GM21526 (cell line): ENCODE measurements around the gene SPPL2B.

Experiments
- ATAC-seq: cut with Tn5 transposase; IDR thresholded peaks from one replicate; pipeline ENCODE4 v1.9.1; 2021; ENCODE audit warnings: moderate library complexity; ENCODE audit not compliant: unreplicated experiment, low FRiP score

SPPL2B gene

GRCh38 chr19:2296141-2296540 lies 32.3 kb upstream of the SPPL2B start:
- ATAC-seq: no peak

GRCh38 chr19:2300533-2300932 lies 28.0 kb upstream of the SPPL2B start:
- ATAC-seq: no peak

DNA sequence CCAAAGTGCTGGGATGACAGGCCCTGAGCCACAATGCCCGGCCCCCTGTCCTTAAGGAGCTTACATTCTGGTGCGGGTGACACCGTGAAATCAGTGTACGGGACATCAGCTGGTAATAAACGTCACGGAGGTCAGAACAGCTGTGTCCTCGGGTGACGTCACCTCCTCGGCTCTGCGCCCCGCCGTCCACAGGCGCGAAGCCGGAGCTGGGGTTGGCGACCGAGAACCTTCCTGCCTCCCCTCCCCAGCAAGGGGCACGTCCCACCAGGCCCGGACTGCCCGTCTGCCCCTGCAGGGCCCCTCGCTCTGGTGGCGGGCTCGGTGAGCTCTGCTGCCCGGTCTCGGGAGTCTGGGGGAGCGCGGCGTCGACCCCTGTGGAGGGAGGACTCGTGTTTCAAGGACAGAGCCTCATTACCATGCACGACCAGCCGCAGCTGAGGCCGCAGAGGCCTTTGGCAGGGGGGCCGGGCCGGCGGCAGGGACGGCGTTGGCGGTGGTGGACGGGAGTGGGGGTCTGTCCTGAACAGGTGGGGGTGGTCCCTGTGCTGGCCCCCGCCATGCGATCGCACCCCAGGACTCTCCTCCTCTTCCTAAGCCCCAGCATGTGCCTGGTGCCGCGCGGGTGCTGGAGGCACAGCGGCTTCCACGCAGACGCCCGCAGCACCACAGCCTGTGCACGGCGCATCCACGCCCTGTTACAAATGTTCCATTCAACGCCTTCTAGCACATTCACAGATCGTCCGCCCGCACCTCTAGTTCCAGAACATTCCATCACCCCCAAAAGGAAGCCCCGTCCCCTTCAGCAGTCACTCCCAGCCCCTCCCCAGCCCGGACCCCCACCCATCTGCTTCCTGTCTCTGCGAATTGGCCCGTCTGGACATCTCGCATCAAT lies 25.9 kb upstream of the SPPL2B start:
- ATAC-seq: no peak

DNA sequence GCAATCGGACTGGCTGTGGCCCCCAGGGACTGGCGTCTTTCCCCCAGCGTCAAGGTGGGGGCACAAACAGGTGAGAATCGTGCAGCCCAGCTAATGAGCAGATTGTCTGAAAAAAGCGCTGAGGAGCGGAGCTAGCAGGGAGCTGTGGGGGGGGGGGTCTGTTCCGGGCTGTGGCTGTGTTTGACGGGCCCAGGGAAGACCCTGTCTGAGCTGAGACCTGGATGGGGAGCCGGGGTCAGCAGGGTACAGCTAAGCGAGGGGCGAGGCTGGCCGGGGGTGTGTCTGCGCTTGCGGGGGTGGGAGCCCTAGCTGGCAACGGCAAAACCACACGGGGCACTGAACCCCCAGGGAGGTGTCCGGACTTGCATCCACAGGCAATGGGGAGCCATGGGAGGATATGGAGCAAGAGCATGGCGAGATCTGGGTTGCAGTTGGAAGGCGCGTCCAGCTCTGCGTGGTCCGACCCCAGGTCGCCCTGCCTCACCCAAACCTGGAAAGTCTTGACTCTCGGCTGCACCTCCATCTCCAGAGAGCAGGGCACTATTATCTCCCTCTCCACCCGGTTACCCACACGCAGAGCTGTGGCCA lies 25.2 kb upstream of the SPPL2B start:
- no peak for ATAC-seq

DNA sequence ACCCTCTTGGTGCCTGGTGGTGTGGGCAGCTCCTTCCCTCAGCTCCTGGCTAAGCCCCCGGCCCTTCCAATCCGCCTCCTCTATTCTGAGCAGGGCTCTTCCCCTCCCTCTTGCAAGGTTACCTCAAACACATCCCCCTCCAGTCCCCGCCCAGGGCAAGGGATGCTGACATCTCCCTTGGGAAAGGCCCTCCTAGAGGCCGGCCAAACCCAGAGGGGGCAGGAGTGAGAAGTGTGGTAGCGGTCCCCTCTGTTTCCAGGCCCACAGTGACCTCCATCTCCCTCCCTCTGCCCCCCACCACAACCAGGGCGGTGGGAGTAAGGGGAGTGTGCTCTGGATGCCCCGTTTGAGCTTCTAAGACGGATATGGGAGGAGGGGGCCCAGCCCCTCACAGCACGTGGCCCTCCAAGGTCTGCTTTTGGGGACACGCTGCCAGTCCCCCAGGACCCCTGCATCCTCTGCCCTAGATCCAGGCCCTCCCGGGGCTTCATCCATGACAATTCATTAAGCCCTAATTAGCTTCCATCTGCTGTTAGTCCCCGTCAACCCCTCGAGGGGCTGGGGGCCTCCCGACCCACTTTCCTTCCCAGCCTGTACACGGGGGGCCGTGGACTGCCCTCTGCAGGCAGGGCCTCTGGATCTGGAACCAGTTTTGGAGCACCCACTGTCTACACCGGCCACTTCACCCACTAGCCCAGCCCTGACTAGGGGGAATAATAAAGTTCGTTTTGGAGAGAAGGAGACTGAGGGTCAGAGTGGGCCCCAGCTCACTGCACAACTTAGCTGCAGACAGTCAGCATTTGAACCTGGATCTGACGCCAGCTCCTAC lies 22.8 kb upstream of the SPPL2B start:
- no peak for ATAC-seq

- no peak for ATAC-seq
These were observed 22.1 kb upstream of the SPPL2B start for GRCh38 chr19:2306281-2306806.

GRCh38 chr19:2306971-2307370 lies 21.5 kb upstream of the SPPL2B start:
- ATAC-seq: no peak

DNA sequence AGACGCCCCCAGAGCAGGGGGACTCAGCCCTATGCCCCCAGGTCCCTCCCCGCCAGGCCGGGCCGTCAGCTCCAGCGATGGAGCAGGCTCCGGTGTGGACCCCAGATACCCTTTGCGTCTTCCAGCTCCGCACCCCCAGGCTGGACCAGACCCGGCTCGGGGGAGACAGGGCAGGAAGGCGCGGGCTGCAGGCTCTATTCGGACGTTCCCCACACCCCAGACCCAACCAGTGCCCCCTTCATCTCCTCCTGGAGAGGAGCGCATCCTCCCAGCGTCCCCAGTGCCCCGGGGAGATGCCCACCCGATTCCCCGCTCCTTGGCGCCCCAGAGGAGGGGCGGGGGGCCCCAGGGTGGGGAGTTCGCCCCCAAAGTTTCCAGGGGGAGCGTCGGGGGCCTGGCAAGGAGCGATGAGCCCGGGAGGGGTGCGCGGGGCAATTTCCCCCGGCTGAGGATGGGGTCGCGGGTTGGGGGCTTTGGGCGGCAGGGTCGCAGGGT lies 20.9 kb upstream of the SPPL2B start:
- ATAC-seq: no peak

DNA sequence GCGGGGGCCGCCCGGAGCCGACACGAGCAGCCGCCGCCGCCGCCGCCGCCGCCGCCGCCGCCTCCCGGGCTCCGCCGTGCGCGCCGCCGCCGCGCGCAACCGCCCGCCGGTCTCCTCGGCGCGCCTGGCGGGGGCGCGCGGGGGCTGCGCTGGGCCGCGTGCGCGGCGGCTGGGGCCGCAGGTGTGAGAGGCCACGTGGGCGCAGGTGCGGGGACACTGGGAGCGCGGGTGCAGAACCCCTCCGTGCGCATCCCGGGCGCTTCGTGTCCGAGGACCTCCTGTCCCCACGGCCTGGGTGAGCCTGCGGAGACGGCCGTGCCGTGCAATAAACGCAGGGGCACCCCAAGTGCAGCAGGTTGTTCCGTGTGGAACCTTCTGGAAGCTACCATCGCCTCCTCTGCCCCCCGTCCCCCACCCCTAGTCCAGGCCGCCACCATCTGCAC lies 20.3 kb upstream of the SPPL2B start, which contains the start of gene LINGO3:
TSS of gene LINGO3 (minus strand) at position 41 of the 443 bp plus-strand sequence. CDS start 16,378 bp downstream, outside the sequence.
- ATAC-seq: no peak

DNA sequence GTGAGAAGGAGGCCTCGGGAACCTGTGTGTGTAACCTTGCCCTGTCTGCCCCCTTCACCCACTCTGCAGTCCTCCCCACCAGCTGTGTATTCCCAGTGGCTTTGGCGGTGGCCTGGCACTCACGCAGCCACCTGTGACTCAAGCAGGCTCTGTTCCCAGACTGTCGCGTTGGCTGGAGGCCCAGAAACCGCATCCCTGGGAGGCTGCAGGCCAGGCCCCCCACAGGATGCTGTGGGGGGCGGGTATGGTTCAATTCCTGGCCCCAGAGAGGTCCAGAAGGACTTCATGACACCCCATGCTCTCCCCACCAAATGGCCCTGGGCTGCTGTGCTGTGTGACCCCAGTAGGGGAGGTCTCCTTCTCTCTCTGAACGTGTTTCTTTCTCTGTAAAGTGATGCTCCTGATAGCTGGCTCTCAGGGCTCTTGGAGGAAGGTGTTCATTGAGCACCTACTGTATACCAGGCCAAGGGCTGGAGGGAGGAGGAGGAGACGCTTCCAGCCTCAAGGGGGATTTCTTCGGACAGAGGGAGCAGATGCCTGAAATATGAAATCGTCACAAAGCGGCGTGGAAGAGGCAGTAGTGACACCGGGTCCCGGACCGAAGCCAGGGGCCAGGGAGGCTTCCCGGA lies 18.6 kb upstream of the SPPL2B start:
- ATAC-seq: no peak

DNA sequence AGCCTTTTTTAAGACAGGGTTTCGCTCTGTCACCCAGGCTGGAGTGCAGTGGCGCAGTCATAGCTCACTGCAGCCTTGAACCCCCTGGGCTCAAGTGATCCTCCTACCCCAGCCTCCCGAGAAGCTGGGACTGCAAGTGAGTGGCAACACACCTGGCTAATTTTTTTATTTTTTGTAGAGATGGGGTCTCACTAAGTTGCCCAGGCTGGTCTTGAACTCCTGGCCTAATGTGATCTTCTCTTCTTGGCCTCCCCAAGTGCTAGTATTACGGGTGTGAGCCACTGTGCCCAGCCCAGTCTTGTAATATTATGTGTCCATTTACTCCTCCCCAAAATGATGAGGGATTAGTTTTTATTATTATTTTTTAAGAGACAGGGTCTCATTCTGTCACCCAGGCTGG lies 17.4 kb upstream of the SPPL2B start:
- ATAC-seq: no peak

DNA sequence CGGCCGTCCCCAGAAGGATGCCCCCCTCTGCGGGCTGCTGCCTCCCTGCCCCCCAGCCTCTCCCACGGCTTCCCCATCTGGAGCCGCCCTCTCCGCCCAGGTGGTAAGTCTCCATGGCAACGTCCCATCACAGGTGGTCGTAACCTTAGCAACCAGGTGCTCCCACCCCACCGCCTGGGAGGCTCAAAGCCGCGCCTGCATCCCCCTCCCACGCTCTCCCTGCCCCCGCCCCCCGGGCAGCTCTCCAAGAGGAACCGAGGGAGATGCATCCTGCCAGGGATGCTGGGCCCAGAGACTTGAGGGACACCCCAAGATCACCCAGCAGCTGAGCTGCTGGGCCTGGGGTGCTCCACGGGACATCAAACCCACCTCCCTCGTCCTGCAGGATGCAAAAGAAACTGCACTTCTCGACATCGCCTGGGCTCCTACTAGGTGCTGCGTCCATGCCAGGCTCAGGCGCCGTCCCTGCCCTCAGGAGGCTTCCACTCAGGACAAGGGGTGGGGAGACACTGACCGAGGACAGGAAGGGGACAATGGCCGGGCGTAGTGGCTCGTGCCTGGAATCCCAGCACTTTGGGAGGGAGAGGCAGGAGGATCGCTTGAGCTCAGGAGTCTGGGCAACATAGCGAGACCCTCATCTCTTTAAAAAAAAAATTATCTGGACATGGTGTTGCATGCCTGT lies 15.5 kb upstream of the SPPL2B start:
- no peak for ATAC-seq

- ATAC-seq: no peak
These were observed 13.2 kb upstream of the SPPL2B start for GRCh38 chr19:2315121-2315817.

DNA sequence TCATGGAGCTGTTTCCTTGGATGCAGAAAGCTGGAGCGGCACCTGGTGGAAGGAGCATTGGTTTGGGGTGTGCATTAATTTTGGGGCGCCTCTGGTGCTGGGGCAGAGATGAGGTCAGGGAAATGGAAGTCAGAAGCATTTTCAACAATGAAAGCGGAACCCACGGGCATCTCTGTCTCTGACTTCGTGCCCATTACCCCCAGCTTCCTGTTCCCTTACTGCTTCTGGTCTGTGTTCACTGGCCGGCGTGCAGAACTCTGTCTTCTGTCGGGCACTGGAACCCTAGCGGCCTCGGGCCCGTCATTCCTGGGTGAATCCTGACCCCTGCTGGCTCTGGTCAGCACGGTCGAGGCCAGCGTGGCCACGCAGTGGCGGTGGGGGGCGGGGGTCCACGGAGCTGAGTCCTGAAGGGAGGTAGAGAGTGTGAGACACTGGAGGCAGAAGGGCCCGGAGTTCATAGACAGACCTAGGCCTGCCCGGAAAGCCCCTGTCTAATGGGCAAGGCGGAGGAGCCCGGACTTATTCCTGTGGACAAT lies 12.6 kb upstream of the SPPL2B start:
- ATAC-seq: no peak

- ATAC-seq: no peak
These were observed 11.2 kb upstream of the SPPL2B start for GRCh38 chr19:2317300-2317699.

DNA sequence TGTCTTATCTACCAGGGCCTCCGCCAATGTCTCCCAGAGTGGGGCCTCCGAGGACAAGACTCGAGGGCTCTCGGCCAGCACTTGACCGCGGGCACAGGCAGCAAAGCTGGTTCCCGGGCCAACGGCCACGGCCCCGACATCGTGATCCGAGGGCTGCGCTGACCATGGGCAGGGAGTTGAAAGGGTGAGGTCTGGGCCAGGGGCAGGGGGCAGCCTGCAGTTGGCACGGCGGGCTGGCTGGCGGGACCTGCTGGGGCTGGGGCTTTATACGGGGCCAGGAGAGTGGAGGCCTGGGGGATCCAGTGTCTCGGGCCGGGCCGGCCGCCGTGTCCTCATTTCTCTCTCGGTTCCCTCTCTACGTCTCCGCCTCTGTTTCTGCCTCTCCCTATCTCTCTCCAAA lies 10.7 kb upstream of the SPPL2B start:
- no peak for ATAC-seq

DNA sequence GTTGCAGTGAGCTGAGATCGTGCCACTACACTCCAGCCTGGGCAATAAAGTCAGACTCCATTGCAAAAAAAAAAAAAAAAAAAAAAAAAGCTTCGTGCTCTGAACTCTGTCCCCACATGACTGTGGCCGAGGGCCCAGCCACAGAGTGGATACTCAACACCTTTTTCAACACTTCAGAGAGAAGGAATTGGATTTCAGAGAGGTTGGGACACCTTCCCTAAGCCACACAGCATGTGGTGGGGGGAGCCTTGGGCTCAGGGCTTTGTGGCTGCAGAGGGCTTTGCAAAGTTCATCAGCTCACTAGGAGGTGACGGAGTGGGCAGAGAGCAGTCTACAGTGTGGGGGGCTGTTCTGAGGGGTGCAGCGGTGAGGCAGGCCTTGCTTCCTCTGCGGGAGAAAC lies 9.6 kb upstream of the SPPL2B start:
- ATAC-seq: no peak

- ATAC-seq: no peak
These were observed 8.9 kb upstream of the SPPL2B start for GRCh38 chr19:2319551-2319950.

DNA sequence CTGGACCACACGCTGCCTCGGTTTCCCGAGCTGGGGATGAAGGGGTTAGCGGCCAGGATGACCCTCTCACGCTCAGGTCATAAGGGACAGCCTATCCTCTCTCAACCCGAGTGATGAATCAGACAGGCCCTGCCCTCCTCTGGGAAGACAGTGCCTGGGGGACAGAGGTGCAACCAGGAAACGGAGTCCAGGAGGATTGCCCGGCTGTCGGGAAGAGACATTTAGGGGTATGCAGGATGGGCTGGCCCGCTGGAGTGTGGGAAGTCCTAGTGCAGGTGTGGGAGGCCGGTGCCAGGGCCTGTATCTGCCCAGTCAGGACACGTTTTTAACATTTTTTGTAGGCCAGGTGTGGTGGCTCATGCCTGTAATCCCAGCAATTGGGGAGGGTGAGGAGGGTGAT lies 8.4 kb upstream of the SPPL2B start:
- no peak for ATAC-seq
